NCI-H2171 (cell line): ENCODE data around the gene SIK2.

Experiments
- DNase-seq: peaks from one replicate; lab custom pipeline; 2025; lab: John Stamatoyannopoulos, UW

SIK2 gene

GRCh38 chr11:111601979-111602864 is at the start of gene SIK2:
SIK2 (plus strand) TSS chr11:111602449; CDS start chr11:111602564, 115 bp downstream.
- DNase-seq = peak; percentile 99

GRCh38 chr11:111554532-111554931 is 47.7 kb upstream of the SIK2 start:
- no peak for DNase-seq

- no peak for DNase-seq
Observed at GRCh38 chr11:111555255-111555654, 47.0 kb upstream of the SIK2 start.

- DNase-seq = no peak
Observed at GRCh38 chr11:111557425-111558111, 44.7 kb upstream of the SIK2 start.

- DNase-seq = no peak
Observed at GRCh38 chr11:111559800-111560464, 42.3 kb upstream of the SIK2 start.

DNA sequence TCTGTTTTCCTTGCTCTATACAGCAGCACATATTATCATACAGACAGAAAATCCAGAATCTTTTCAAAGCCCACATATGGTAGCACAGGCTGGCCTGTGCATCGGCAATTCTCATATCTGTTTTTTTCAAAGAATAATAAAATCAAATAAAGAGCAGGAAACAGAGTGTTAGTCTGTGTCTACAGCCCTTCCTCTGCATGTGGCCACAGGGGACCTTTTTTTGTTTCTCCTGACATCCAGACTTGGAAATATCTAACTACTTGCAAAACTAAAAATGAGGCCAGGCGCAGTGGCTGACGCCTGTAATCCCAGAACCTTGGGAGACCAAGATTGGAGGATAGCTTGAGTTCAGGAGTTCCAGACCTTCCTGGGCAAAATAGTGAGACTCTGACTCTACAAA is 41.4 kb upstream of the SIK2 start:
- DNase-seq = no peak

DNA sequence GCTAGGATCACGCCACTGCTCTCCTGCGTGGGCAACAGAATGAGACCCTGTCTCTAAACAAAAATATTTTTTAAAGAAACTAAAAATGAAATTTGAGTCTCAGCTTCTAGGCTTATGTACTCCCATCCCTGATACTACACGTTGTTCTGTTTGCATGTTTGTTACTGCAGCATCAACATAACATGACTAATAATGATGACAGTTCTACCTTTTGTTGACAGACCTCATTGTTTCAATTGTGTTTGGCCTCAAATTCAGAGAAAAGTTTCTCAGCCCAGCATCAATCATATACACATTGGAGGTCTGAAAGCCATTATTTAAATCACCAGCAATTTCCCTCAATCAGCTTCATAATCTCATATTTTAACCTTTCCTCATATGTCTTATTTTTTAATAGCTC is 40.9 kb upstream of the SIK2 start:
- no peak for DNase-seq

GRCh38 chr11:111561791-111562325 is 40.4 kb upstream of the SIK2 start:
- no peak for DNase-seq

DNA sequence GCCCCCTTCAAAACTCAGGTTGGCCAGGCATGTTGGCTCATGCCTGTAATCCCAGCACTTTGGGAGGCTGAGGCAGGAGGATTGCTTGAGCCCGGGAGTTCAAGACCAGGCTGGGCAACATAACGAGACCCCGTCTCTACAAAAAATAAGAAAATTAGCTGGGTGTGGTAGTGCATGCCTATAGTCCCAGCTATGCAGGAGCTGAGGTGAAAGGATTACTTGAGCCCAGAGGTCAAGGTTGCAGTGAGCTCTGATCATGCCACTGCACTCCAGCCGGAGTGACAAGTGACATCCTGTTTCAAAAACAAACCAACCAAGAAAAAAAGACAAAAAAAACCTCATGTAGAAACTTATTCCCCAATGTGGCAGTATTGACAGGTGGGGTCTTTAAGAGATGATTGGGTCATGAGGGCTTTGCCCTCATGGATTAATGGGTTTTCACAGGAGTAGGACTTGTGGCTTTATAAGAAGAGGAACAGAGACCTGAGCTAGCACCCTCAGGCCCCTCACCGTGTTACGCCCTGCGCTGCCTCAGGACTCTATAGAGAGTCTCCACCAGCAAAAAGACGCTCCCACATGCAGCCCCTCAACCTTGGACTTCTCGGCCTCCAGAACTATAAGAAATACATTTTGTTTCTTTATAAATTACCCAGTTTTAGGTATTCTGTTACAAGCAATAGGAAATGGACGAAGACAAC is 39.4 kb upstream of the SIK2 start:
- DNase-seq = no peak

- peak; percentile 35 for DNase-seq
Observed at GRCh38 chr11:111565114-111565720, 37.0 kb upstream of the SIK2 start.

- no peak for DNase-seq
Observed at GRCh38 chr11:111566324-111566723, 35.9 kb upstream of the SIK2 start.

- no peak for DNase-seq
Observed at GRCh38 chr11:111569476-111569875, 32.8 kb upstream of the SIK2 start.

DNA sequence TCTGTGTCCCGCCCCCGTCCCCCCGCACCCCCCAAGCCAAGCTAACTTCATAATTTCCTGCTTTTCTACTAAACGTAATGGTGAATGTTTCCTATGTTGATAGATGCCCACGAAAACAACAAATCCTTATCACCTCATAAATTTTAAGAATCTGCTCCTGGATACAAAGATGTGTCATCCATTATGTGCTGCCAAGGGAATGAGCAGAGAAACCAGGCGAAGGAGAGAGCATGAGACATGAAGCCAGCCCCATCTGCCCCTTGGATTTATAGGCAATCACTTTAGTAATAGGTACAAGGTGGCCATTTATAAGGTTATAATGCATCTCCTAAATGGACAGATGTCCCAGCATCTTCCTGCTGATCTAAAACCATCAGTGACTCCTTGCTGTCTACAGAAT is 31.5 kb upstream of the SIK2 start:
- DNase-seq = no peak

- DNase-seq = no peak
Observed at GRCh38 chr11:111571829-111572501, 30.3 kb upstream of the SIK2 start.

- DNase-seq = no peak
Observed at GRCh38 chr11:111572581-111572980, 29.7 kb upstream of the SIK2 start.

- DNase-seq = no peak
Observed at GRCh38 chr11:111573821-111574249, 28.4 kb upstream of the SIK2 start.

- DNase-seq = no peak
Observed at GRCh38 chr11:111574373-111575225, 27.6 kb upstream of the SIK2 start.

- no peak for DNase-seq
Observed at GRCh38 chr11:111575740-111576139, 26.5 kb upstream of the SIK2 start.

GRCh38 chr11:111577821-111578220 is 24.4 kb upstream of the SIK2 start:
- no peak for DNase-seq

DNA sequence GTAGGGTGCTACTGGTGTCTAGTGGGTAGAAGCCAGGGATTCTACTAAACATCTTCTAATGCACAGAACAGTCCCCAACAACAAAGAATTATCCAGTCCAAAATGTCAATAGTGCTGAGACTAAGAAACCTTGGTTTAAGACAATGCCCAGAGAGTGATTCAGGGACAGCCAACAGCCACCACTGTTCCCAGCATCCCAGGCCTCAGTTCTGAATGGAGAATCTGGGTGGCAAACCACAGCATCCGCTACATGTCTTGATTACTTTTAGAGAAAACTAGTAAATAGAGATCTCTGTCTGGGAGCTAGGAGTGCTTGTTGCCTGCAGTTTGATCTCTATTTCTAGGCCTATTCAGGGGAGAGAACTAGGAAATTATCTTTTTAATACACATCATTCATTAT is 20.9 kb upstream of the SIK2 start:
- no peak for DNase-seq
